Colon (tissue), 2 donors: ENCODE results near the gene SH3PXD2A.

ENCODE experiments used
- FAIRE-seq: peaks from 2 replicates; lab custom pipeline; 2012; peaks lifted over from hg19 to GRCh38; lab: Jason Lieb, UNC
- donor health status: control.
- donor health status: control.

Gene SH3PXD2A, protein sequence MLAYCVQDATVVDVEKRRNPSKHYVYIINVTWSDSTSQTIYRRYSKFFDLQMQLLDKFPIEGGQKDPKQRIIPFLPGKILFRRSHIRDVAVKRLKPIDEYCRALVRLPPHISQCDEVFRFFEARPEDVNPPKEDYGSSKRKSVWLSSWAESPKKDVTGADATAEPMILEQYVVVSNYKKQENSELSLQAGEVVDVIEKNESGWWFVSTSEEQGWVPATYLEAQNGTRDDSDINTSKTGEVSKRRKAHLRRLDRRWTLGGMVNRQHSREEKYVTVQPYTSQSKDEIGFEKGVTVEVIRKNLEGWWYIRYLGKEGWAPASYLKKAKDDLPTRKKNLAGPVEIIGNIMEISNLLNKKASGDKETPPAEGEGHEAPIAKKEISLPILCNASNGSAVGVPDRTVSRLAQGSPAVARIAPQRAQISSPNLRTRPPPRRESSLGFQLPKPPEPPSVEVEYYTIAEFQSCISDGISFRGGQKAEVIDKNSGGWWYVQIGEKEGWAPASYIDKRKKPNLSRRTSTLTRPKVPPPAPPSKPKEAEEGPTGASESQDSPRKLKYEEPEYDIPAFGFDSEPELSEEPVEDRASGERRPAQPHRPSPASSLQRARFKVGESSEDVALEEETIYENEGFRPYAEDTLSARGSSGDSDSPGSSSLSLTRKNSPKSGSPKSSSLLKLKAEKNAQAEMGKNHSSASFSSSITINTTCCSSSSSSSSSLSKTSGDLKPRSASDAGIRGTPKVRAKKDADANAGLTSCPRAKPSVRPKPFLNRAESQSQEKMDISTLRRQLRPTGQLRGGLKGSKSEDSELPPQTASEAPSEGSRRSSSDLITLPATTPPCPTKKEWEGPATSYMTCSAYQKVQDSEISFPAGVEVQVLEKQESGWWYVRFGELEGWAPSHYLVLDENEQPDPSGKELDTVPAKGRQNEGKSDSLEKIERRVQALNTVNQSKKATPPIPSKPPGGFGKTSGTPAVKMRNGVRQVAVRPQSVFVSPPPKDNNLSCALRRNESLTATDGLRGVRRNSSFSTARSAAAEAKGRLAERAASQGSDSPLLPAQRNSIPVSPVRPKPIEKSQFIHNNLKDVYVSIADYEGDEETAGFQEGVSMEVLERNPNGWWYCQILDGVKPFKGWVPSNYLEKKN

DNA sequence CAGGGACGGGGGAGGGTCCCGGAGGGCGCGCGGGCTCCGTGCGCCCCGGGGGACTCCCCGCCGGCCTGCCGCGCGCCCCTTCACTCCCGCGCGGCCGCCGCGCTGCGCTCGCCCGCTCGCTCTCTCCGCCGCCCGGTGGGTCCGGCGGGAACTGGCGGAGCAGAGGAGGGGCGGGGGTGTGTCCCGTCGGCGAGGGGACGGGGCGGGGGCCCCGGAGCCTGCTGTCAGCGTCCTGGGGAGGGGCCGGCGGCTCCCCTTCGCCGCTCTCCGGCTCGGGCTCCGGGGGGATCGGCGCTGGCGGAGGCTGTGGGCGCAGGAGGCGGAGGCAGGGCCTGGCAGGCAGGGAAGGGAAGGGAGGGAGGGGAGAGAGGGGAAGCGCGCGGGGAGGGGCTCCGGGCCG is at the start of gene SH3PXD2A:
Gene SH3PXD2A, minus strand, starts transcription at position 153 of the 400 bp plus-strand sequence. CDS start 310 bp downstream, outside the sequence.
- FAIRE-seq, result no peak

DNA sequence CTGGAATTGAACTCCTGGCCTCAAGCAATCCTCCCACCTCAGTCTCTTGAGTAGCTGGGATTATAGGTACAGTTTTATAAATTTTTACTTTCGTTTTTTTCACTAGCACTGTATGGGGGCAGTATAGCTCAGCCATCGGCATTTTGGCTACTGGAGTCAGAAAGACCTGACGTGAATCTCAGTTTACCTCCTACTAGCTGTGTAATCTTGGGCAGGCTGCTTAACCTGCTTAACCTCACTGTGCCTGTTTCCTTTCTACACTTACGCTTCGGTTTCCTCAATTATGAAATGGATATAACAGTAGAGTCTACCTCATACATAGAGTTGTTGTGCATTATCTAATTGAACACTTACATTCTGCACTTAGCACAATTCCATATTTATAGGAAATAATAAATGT is 45.9 kb upstream of the SH3PXD2A start:
- no peak for FAIRE-seq

DNA sequence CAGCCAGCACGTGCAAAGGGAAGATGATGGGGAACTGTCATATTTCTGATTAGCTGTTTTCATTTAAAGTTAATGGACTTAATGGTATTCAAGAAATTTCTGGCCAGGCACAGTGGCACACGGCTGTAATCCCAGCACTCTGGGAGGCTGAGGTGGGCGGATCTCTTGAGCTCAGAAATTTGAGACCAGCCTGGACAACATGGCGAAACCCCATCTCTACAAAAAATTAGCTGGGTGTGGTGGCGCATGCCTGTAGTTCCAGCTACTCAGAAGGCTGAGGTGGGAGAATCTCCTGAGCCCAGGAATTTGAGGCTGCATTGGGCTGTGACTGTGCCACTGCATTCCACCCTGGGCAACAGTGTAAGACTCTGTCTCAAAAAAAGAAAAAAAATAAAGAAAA is 43.9 kb upstream of the SH3PXD2A start:
- FAIRE-seq, result no peak

DNA sequence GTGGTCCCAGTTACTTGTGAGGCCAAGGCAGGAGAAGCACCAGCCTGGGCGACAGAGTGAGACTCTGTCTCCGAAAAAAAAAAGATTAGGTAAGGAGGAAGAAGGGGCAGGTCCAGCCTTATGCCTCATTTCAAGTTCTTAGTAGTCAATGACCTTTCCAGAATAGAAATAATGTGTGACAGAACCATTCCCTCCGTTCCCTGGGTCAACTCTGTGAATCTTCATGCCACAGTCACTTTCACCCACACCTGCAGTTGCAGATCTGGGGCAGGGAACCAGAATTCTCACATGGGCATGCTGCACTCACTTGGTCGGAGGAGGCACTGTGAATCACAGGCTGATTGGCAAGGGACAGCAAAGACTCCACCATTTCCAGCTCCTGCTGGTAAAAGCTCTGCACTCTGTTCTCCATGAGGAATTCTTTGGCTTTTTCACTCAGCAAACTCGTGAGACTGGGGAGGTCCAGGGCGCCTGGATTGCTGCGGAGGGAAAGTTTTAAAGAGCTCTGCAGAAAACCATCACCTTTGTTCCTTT is 41.9 kb upstream of the SH3PXD2A start:
- FAIRE-seq, result no peak

DNA sequence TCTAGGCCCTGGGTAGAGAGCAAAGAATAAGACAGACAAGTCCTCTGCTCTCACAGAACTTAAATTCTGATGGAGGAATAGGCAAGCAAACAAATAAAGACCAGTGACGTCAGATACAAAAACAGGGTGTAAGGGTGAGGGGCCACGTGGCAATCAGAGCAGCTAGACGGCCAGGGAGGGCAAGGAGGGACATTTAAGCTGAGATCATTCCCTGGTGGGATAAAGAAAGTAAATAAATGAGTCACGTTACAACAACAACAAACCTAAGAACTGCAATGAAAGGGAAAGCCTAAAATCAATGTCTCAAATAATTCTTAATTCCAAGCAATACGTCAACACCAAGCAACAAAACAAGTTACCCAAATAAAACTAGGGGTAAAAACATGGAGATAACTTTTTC is 40.8 kb upstream of the SH3PXD2A start:
- no peak for FAIRE-seq

DNA sequence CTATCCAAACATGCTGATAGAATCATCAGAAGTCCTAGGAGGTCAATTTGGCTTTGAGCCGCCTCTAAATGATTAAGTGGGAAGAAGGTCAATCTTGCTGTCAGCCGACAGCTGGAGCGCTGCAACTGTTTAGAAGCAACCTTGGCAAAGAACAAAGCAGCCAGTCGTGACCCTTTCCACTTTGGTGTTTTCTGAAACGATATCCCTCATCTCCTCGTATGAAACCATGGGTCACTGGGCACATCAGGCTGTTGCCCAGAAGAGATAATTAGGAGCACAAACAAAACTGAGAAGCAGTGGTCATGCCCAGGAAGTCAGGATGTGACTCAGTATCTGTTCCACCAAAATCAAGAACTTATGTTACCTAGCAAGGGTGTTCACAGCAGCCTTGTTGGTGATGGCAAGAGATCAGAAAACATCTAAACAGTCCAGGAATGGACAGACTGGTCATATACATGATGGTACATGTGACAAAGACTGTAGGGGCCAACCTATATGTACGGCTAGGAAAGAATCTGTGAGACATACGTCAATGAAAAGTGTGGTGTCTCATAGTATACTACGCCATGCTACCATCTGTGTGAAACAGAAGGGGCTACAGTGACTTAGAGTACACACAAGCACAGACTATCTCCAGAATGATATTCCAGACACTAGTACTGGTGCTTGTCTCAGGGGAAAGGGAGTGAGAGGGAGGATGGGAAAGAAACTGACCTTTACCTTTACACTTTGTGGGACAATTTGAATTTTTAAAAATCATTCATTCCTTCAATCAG is 40.2 kb upstream of the SH3PXD2A start:
- no peak for FAIRE-seq

DNA sequence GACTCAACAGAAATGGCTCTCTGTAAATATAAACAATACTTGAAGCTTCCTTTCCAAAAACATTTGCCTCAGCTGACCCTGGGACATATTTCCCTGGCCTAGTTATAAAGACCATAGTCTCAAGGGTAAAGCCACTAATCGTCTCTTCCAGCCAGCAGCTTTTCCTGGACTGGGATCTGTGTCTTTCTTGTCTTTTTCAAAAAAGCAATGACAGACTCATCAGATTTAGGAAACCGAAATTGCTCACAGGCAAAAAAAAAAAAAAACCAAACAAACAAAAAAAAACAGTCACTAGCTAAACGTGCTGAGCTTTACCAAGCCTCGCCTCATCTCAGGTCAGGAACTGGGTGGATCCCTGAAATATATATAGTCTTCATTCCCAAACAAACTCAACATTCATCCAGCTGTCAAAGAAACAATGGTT is 39.1 kb upstream of the SH3PXD2A start:
- peak; percentile 68 for FAIRE-seq

DNA sequence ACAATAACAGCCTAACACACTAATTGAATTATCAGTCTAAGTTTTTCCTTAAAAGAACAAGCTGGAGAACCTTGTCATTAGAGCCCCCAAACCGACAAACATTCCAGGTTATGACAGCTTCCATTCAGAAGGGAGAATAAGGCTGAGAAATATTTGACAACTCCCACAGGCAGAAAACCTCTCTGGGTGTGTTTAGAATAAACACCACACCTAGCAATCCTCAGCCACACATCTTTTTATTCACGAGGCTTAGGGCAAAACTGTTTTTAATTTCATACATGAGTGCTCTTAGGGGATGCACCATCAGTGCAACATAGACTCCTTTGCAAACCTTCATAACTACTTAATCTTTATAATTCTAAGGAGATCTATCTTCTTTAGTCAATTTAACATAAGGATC is 38.4 kb upstream of the SH3PXD2A start:
- no peak for FAIRE-seq

DNA sequence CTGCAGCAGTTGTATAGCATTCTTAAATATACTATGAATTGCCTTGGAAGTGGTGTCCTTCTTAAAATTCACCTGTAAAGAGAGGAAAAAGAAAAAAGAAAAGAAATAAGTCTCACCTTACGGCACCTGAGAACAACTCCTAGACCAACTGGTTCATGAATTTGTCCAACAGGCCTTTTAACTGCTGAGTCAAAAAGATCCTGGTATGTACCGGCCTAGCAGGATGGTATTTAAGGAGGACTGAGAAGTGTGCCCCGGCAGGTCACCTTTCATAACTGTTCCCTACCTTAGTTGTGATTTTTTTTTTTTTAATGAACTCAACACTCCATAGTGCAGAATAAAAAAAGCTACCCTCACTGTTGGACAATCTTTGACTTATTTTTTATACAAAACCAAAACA is 36.8 kb upstream of the SH3PXD2A start:
- FAIRE-seq, result no peak

DNA sequence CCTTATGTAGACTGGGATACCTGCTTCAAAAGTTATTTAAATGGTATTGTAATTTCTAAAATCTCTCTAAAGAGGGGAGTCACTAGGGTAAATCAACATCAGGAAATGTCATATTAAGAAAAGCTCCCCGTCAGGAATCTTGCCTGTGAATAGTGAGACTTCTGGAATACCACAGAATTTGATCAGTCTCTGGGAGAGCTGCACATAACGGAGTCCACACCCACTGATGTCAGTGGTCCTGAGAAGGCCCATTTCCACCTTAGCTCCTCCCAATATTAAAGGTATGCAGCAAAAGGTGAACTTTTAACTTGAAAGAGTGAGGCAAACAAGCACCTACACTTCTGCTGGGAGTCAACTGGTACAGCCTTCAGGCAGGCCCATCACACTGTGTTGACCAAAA is 35.3 kb upstream of the SH3PXD2A start:
- no peak for FAIRE-seq

DNA sequence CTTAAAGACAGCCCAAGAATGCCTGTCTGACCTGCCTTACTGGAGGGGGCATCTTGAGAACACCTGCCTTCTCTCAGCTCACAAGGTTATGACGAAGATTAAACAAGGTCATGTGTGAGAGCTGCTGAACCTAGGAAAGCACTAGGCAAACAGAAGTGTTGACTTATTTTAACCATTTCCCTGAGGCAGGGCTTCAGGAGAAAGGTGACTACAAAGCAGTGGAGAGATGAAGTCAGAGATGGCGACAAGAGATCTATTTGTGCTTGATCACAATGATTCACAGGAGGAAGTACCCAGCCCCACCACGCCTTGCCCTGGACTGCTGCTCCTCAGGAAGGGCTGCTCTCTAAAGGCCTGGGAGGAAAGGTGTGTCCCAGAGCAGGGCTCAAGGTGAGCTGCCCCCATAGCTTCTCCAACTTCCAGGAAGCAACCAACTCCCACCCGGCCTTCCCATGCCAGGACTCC is 34.9 kb upstream of the SH3PXD2A start:
- FAIRE-seq, result no peak

DNA sequence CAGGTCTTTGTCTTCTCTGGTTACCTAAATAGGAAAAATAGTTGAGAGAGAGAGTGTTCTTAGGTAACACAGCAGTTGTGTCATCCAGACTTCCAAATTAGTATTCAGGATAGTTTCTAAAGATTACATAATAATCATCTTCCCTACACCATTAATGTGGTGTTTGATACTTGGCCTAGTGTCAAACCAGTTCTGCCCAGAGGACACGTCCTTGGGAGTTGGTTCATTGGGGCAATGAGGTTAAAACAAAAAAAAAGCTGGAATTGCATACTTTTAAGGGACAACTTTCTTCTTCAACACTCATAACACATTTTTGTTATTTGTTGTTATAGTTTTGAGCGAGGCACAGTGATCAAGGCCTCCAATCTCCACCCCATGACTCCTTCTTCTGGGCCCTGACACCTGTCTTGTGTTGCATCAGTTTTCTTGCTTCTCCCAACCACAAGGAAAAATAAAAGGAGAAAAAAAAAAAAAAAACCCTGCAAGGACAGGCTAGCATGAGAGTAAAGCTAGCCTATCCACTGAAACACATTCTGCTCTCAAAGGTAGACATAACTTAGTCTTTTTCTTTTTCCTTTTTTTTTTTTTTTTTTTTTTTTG is 33.8 kb upstream of the SH3PXD2A start:
- FAIRE-seq, result no peak

DNA sequence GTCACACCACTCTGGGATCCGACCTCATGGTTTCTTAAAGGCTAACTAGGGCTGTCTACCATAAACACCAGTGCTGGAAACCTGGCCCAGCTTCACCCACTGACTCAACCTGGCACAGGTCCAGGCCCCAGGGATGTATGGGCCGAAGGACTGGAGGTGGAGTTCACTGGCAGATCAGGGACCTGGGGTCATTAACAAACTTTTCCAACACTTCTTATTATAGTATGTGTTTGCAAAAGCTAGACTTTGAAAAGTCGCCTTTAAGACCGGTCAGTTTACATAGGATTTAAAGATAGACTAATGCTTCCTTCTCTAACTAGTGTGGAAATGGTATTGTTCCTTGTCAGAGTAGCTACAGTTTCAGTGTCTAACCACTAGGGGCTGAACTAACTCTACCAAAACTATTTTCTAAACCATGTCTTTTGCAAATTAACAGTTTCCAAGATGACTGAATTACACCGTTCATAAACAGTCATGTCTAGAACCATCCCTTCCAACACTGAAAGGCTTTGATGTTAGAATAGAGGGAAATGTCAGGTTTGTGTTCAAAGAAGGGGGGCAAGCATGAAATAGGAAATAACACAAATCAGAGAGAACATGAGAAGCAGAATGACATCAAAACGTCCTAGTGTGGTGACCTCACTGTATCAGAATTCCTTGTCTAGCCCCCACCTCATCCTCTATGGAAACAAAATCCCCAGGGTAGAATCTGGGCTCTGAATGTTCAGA is 32.9 kb upstream of the SH3PXD2A start:
- peak; percentile 64 for FAIRE-seq

DNA sequence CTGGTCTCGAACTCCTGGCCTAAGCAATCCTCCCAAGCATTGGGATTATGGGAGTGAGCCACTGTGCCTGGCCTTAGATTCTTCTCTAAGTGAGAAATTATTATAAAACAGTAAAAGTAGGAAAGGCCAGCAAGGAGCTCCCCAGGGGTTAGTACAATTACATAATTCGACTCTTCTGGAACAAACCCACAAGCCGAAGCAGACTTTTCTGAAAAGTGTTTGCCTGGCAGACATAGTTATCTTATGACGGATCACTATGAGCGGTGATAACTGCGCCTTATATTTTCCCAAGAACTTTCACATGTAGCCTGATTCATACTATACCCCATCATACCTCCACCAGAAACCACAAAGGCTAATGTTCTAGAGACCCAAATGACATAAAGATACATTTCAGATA is 30.2 kb upstream of the SH3PXD2A start:
- no peak for FAIRE-seq

DNA sequence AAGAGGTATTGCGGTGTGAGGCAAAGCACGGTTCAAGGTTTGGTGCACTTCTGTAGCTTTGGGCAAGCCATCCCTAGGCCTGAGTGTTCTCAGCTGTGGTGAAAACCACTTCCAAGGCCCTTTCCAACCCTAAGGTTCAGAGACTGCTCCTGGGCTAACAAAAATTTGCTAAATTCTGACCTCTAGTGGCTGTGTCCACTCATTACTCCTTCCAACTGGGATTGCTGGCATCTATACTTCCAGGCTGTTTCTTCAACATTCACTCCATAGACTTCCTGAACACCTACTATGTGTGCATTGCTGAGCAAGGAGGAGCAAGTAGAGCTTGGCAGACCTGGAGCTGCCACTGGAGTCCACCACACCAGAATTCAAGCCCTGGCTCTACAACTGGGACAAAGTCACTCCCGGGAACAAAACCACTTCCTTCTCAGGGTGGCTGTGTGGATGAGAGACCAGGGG is 29.3 kb upstream of the SH3PXD2A start:
- no peak for FAIRE-seq

DNA sequence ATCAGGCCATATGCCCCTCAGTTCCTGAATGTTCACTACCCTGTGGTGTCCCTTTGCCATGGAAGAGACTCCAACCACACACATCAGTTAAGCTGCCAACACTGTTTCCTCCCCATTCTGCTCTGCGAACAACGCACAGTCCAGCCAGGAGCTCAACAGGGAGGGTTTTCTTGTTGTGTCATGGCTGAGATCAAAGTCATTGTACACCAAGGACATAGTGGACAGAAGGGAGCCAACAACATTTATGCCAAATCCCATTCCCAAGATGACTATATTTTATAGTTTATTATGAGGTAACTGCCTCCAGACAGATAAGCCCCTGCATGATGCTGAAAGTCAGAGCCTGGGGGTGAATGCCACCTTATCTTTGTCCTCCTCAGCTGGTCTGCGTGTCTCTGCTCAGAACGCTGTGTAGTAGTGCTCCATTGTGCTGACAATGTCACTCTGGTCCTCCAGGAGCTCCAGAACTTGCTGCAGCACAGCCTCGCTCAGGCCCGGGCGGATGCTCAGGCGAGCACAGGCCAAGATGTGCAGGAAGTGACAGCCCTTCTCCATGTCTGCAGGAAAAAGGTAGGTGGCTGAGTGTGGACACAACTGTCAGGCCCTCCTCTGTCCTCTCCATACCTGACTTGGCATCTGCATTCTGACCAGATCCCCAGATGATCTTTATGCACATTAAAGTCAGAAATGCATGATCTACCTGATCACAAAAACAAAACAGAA is 27.1 kb upstream of the SH3PXD2A start:
- FAIRE-seq, result no peak

DNA sequence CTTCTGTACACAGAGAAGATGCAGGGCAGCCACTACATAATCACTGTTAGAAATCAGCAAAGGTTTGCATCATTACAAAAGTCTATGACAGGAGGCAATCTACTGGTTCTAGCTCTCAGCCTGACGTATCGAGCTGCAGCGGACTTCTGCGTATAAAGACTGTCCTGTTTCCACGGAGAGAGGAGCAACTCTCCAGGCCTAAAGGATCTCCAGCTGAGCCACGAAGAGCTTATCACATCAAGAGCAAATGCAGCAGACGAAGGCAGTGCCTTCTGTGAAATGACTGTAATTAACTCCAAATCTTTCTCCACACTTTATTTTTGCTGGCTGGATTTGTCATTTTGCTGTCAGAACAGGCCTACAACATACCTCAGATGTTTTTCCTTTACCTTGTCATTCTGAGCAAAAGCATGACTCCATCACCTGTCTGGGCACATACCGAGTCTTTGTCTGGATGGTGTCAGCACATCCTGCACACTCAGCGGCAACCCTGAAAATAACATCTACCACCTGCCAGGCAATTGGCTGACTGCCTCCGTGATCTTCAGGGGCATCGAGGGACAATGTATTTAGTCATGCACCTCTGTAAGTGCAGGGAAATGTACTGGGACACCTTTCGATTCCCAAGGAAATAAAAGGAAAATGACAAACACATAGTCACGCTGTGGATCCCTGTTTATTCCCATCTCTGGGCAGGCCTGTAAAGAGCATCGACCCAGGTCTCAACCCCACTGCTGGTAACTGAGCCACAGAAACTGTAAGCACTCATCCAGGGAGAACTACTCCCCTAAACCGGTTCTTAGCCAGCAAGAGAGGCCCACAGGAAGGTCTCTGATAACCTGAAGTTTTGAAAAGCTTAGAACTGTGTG is 26.3 kb upstream of the SH3PXD2A start:
- no peak for FAIRE-seq

DNA sequence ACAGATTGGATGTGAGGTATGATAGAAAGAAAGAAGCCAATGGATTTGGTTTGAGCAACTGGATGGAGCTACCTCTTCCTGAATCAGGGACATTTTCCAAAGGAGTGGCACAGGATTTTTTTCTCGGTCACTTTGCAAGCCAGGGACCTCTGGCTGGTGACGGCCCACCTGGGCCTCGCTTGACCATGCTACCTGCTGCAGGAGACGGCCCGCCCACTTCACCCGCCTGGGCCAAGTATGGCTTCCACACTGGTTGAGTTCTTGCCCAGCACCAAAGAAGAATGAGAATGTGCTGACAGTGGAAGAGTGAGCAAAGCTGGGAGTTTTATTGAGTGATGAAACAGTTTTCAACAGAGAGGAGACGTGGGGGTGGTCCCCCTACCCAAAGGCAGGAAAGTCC is 24.5 kb upstream of the SH3PXD2A start:
- no peak for FAIRE-seq

DNA sequence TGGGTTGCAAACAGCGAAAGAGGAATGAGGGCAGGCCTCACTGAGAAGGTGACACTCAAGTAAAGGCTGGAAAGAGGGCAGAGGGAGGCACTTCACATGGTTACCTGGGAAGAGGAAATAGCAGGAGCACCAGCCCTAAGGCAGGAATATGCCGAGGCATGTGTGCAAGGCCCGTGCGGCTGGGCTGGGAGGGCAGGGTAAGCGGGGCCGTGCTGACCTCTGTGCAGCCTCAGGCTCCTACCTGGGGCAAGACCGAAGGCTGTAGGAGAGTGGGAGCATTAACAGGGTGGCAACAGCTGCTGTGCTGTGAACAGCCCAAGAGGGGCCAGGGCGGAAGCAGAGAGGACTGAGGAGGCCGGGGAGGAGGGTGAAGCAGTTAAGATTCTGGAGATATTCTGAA is 24.0 kb upstream of the SH3PXD2A start:
- no peak for FAIRE-seq
